ENCODE measurements around the gene RGMA.

GRCh38 chr15:93056836-93057235 is 32.2 kb downstream of the RGMA start:
- TF ChIP-seq, protein P1, sequence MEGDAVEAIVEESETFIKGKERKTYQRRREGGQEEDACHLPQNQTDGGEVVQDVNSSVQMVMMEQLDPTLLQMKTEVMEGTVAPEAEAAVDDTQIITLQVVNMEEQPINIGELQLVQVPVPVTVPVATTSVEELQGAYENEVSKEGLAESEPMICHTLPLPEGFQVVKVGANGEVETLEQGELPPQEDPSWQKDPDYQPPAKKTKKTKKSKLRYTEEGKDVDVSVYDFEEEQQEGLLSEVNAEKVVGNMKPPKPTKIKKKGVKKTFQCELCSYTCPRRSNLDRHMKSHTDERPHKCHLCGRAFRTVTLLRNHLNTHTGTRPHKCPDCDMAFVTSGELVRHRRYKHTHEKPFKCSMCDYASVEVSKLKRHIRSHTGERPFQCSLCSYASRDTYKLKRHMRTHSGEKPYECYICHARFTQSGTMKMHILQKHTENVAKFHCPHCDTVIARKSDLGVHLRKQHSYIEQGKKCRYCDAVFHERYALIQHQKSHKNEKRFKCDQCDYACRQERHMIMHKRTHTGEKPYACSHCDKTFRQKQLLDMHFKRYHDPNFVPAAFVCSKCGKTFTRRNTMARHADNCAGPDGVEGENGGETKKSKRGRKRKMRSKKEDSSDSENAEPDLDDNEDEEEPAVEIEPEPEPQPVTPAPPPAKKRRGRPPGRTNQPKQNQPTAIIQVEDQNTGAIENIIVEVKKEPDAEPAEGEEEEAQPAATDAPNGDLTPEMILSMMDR (conservative IDR thresholded peaks at IDR 0.05 in 1 of 2, IDR thresholded peaks at IDR 0.05 in 1 of 2; ENCODE audit: low read depth in 1 of 2, low read length in 2 of 2): no peak
- no peak for TF ChIP-seq EZH2 (IDR thresholded peaks at IDR 0.05; ENCODE audit: low read length, missing control alignments)
